ENCODE measurements around the gene CAMTA1.

Gene CAMTA1

GRCh38 chr1:6776895-6777294 is 8.4 kb upstream of the CAMTA1 start:
- Histone ChIP-seq H3K36me3 (ENCODE audit: control insufficient read depth in 5 of 5, insufficient read depth in 5 of 5, low read length in 5 of 5) (no peaks in the 10 kb centered on the region), H3K9ac (ENCODE audit: low read length in 5 of 5) (no peak overlapping the region), H3K27me3 (ENCODE audit: control insufficient read depth in 5 of 5, insufficient read depth in 4 of 5, low read length in 5 of 5) (peaks cover 0 to under 1% (median 0%) of the 10 kb centered on the region in 5 donors), H3K9me3 (ENCODE audit: control insufficient read depth in 5 of 5, low read length in 5 of 5) (peaks cover 0 to 5% (median 0%) of the 10 kb centered on the region in 5 donors), H3K27ac (ENCODE audit: low read depth, low read length) (no peak overlapping the region), H3K4me1 (ENCODE audit: control insufficient read depth in 5 of 5, insufficient read depth in 5 of 5, low read length in 5 of 5) (no peaks in the 10 kb centered on the region), H3K4me3 (ENCODE audit: low read depth in 1 of 5, low read length in 5 of 5) (no peak overlapping the region)

- peaks cover 0 to 5% (median 0%) of the 10 kb centered on the region in 5 donors for H3K9me3 ChIP-seq (ENCODE audit: control insufficient read depth in 5 of 5, low read length in 5 of 5)
- no peaks in the 10 kb centered on the region for H3K36me3 ChIP-seq (ENCODE audit: control insufficient read depth in 5 of 5, insufficient read depth in 5 of 5, low read length in 5 of 5)
- no peaks in the 10 kb centered on the region for H3K27me3 ChIP-seq (ENCODE audit: control insufficient read depth in 5 of 5, insufficient read depth in 4 of 5, low read length in 5 of 5)
- H3K9ac ChIP-seq (ENCODE audit: low read length in 5 of 5): no peak overlapping the region
- no peaks in the 10 kb centered on the region for H3K4me1 ChIP-seq (ENCODE audit: control insufficient read depth in 5 of 5, insufficient read depth in 5 of 5, low read length in 5 of 5)
- no peak overlapping the region for H3K4me3 ChIP-seq (ENCODE audit: low read depth in 1 of 5, low read length in 5 of 5)
- no peak overlapping the region for H3K27ac ChIP-seq (ENCODE audit: low read depth, low read length)
Observed at GRCh38 chr1:6777813-6778212, 7.4 kb upstream of the CAMTA1 start.

GRCh38 chr1:6779089-6779805 is 6.0 kb upstream of the CAMTA1 start:
- H3K27ac ChIP-seq (ENCODE audit: low read depth, low read length): no peak overlapping the region
- H3K4me1 ChIP-seq (ENCODE audit: control insufficient read depth in 5 of 5, insufficient read depth in 5 of 5, low read length in 5 of 5): peaks cover 0 to 10% (median 9%) of the 10 kb centered on the region in 5 donors
- no peak overlapping the region for H3K9ac ChIP-seq (ENCODE audit: low read length in 5 of 5)
- no peaks in the 10 kb centered on the region for H3K27me3 ChIP-seq (ENCODE audit: control insufficient read depth in 5 of 5, insufficient read depth in 4 of 5, low read length in 5 of 5)
- no peaks in the 10 kb centered on the region for H3K36me3 ChIP-seq (ENCODE audit: control insufficient read depth in 5 of 5, insufficient read depth in 5 of 5, low read length in 5 of 5)
- H3K4me3 ChIP-seq (ENCODE audit: low read depth in 1 of 5, low read length in 5 of 5): no peak overlapping the region
- peaks cover 0 to 5% (median 0%) of the 10 kb centered on the region in 5 donors for H3K9me3 ChIP-seq (ENCODE audit: control insufficient read depth in 5 of 5, low read length in 5 of 5)

- Histone ChIP-seq H3K9ac (ENCODE audit: low read length in 5 of 5) (no peak overlapping the region), H3K9me3 (ENCODE audit: control insufficient read depth in 5 of 5, low read length in 5 of 5) (no peaks in the 10 kb centered on the region), H3K27ac (ENCODE audit: low read depth, low read length) (no peak overlapping the region), H3K36me3 (ENCODE audit: control insufficient read depth in 5 of 5, insufficient read depth in 5 of 5, low read length in 5 of 5) (no peaks in the 10 kb centered on the region), H3K27me3 (ENCODE audit: control insufficient read depth in 5 of 5, insufficient read depth in 4 of 5, low read length in 5 of 5) (peaks cover 0 to 4% (median 0%) of the 10 kb centered on the region in 5 donors), H3K4me1 (ENCODE audit: control insufficient read depth in 5 of 5, insufficient read depth in 5 of 5, low read length in 5 of 5) (peaks cover 12 to 22% (median 20%) of the 10 kb centered on the region in 5 donors), H3K4me3 (ENCODE audit: low read depth in 1 of 5, low read length in 5 of 5) (no peak overlapping the region)
Observed at GRCh38 chr1:6782151-6782550, 3.1 kb upstream of the CAMTA1 start.

GRCh38 chr1:6783221-6783620 is 2.0 kb upstream of the CAMTA1 start:
- H3K4me1 ChIP-seq (ENCODE audit: control insufficient read depth in 5 of 5, insufficient read depth in 5 of 5, low read length in 5 of 5): peaks cover 12 to 28% (median 22%) of the 10 kb centered on the region in 5 donors
- H3K27me3 ChIP-seq (ENCODE audit: control insufficient read depth in 5 of 5, insufficient read depth in 4 of 5, low read length in 5 of 5): peaks cover 0 to 4% (median 0%) of the 10 kb centered on the region in 5 donors
- peak overlapping the region in 2 of 5 donors; percentile 76 to 80 for H3K4me3 ChIP-seq (ENCODE audit: low read depth in 1 of 5, low read length in 5 of 5)
- no peaks in the 10 kb centered on the region for H3K36me3 ChIP-seq (ENCODE audit: control insufficient read depth in 5 of 5, insufficient read depth in 5 of 5, low read length in 5 of 5)
- H3K27ac ChIP-seq (ENCODE audit: low read depth, low read length): peak overlapping the region; percentile 98
- H3K9ac ChIP-seq (ENCODE audit: low read length in 5 of 5): peak overlapping the region in 1 of 5 donors; percentile 96
- no peaks in the 10 kb centered on the region for H3K9me3 ChIP-seq (ENCODE audit: control insufficient read depth in 5 of 5, low read length in 5 of 5)

- H3K9ac ChIP-seq (ENCODE audit: low read length in 5 of 5): peak overlapping the region; percentile 85 to 96 (median 93)
- H3K4me1 ChIP-seq (ENCODE audit: control insufficient read depth in 5 of 5, insufficient read depth in 5 of 5, low read length in 5 of 5): peaks cover 12 to 36% (median 27%) of the 10 kb centered on the region in 5 donors
- H3K36me3 ChIP-seq (ENCODE audit: control insufficient read depth in 5 of 5, insufficient read depth in 5 of 5, low read length in 5 of 5): no peaks in the 10 kb centered on the region
- H3K4me3 ChIP-seq (ENCODE audit: low read depth in 1 of 5, low read length in 5 of 5): peak overlapping the region; percentile 68 to 81 (median 76)
- H3K27ac ChIP-seq (ENCODE audit: low read depth, low read length): peak overlapping the region; percentile 98
- H3K27me3 ChIP-seq (ENCODE audit: control insufficient read depth in 5 of 5, insufficient read depth in 4 of 5, low read length in 5 of 5): peaks cover 0 to 4% (median 0%) of the 10 kb centered on the region in 5 donors
- H3K9me3 ChIP-seq (ENCODE audit: control insufficient read depth in 5 of 5, low read length in 5 of 5): no peaks in the 10 kb centered on the region
Observed at GRCh38 chr1:6783936-6784559, 1.2 kb upstream of the CAMTA1 start.

- no peaks in the 10 kb centered on the region for H3K36me3 ChIP-seq (ENCODE audit: control insufficient read depth in 5 of 5, insufficient read depth in 5 of 5, low read length in 5 of 5)
- H3K4me1 ChIP-seq (ENCODE audit: control insufficient read depth in 5 of 5, insufficient read depth in 5 of 5, low read length in 5 of 5): peaks cover 12 to 42% (median 31%) of the 10 kb centered on the region in 5 donors
- peak overlapping the region in 4 of 5 donors; percentile 68 to 80 (median 75) for H3K4me3 ChIP-seq (ENCODE audit: low read depth in 1 of 5, low read length in 5 of 5)
- peak overlapping the region; percentile 85 to 96 (median 91) for H3K9ac ChIP-seq (ENCODE audit: low read length in 5 of 5)
- H3K9me3 ChIP-seq (ENCODE audit: control insufficient read depth in 5 of 5, low read length in 5 of 5): no peaks in the 10 kb centered on the region
- H3K27ac ChIP-seq (ENCODE audit: low read depth, low read length): peak overlapping the region; percentile 98
- H3K27me3 ChIP-seq (ENCODE audit: control insufficient read depth in 5 of 5, insufficient read depth in 4 of 5, low read length in 5 of 5): peaks cover 0 to 4% (median 0%) of the 10 kb centered on the region in 5 donors
Observed at GRCh38 chr1:6784560-6785317, 515 bp upstream of the CAMTA1 start.

GRCh38 chr1:6785728-6786505 is 663 bp downstream of the CAMTA1 start:
- H3K4me3 ChIP-seq (ENCODE audit: low read depth in 1 of 5, low read length in 5 of 5): peak overlapping the region; percentile 66 to 83 (median 81)
- H3K27ac ChIP-seq (ENCODE audit: low read depth, low read length): peak overlapping the region; percentile 54
- no peaks in the 10 kb centered on the region for H3K36me3 ChIP-seq (ENCODE audit: control insufficient read depth in 5 of 5, insufficient read depth in 5 of 5, low read length in 5 of 5)
- H3K4me1 ChIP-seq (ENCODE audit: control insufficient read depth in 5 of 5, insufficient read depth in 5 of 5, low read length in 5 of 5): peaks cover 12 to 49% (median 31%) of the 10 kb centered on the region in 5 donors
- peak overlapping the region; percentile 48 to 83 (median 79) for H3K9ac ChIP-seq (ENCODE audit: low read length in 5 of 5)
- peaks cover 0 to 4% (median 0%) of the 10 kb centered on the region in 5 donors for H3K27me3 ChIP-seq (ENCODE audit: control insufficient read depth in 5 of 5, insufficient read depth in 4 of 5, low read length in 5 of 5)
- no peaks in the 10 kb centered on the region for H3K9me3 ChIP-seq (ENCODE audit: control insufficient read depth in 5 of 5, low read length in 5 of 5)

- H3K9me3 ChIP-seq (ENCODE audit: control insufficient read depth in 5 of 5, low read length in 5 of 5): no peaks in the 10 kb centered on the region
- peaks cover 11 to 43% (median 23%) of the 10 kb centered on the region in 5 donors for H3K4me1 ChIP-seq (ENCODE audit: control insufficient read depth in 5 of 5, insufficient read depth in 5 of 5, low read length in 5 of 5)
- H3K36me3 ChIP-seq (ENCODE audit: control insufficient read depth in 5 of 5, insufficient read depth in 5 of 5, low read length in 5 of 5): peaks cover 0 to 8% (median 0%) of the 10 kb centered on the region in 5 donors
- no peak overlapping the region for H3K27ac ChIP-seq (ENCODE audit: low read depth, low read length)
- no peak overlapping the region for H3K4me3 ChIP-seq (ENCODE audit: low read depth in 1 of 5, low read length in 5 of 5)
- H3K27me3 ChIP-seq (ENCODE audit: control insufficient read depth in 5 of 5, insufficient read depth in 4 of 5, low read length in 5 of 5): peaks cover 0 to 4% (median 0%) of the 10 kb centered on the region in 5 donors
- no peak overlapping the region for H3K9ac ChIP-seq (ENCODE audit: low read length in 5 of 5)
Observed at GRCh38 chr1:6788946-6789345, 3.7 kb downstream of the CAMTA1 start.

Data from subcutaneous abdominal adipose tissue (tissue), 5 donors.